OCI-M2 (cell line): ENCODE results near the gene MINDY3.
"Not testable (repeated sequence)": the region's sequence is repeated elsewhere in the genome, so short reads cannot be mapped to it uniquely, and the experiment has no call there.

ENCODE experiments used
- DNase-seq: peaks from one replicate; lab custom pipeline; 2025; ENCODE audit not compliant: unreplicated experiment; lab: John Stamatoyannopoulos, UW

The MINDY3 gene

DNA sequence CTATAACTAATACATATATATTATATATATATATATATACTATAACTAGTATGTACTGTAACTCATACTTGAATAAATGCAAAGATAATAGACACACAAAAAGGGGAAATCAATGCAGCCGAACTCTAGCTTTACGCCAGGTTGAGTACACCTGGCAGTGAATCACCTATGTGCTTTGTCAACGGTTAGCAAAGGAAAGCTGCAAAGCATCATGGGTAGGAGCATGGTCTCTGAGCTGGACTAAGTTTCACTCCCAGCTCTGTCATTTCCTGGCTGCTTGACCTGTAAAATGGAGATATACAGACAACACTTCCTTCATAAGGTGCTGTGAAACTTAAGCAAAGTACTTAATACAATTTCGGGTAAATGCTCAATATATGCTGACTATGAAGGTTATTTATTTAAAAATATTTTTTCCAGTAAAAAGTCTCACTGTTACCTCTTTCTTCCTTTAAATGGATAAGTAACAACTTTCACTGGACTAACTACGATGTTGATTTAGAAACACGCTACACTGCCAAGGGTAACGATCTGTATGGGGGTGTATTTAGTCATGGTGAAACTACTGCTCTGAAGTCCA lies 78.8 kb downstream of the MINDY3 start:
- no peak for DNase-seq

GRCh38 chr10:15780353-15781135 lies 79.8 kb downstream of the MINDY3 start:
- no peak for DNase-seq

GRCh38 chr10:15775513-15775912 lies 84.8 kb downstream of the MINDY3 start:
- no peak for DNase-seq

- not testable (repeated sequence) for DNase-seq
Observed at GRCh38 chr10:15774534-15774933, 85.8 kb downstream of the MINDY3 start.

GRCh38 chr10:15764892-15765454 lies 95.3 kb downstream of the MINDY3 start:
- no peak for DNase-seq

- no peak for DNase-seq
Observed at GRCh38 chr10:15763006-15763405, 97.3 kb downstream of the MINDY3 start.

- not testable (repeated sequence) for DNase-seq
Observed at GRCh38 chr10:15762239-15762638, 98.1 kb downstream of the MINDY3 start.

GRCh38 chr10:15761224-15761623 lies 99.1 kb downstream of the MINDY3 start:
- DNase-seq, result not testable (repeated sequence)

DNA sequence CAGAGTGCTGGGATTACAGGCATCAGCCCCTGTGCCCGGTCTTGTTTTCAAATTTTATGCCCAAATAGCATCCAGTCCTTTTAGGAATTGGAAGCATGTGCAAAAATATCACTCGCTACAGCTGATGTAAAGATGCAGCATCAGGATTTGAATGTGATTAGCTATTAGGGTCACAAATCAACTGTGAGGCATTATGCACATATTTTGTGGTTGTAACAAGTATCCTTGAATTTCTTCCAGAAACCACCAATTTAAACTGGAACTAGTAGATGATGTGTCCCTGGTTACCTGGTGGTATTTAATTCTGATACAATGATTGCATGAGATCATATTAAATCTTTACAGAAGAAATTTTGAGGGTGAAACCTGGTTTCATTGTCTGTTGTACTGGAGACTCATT lies 99.6 kb downstream of the MINDY3 start:
- DNase-seq, result no peak

DNA sequence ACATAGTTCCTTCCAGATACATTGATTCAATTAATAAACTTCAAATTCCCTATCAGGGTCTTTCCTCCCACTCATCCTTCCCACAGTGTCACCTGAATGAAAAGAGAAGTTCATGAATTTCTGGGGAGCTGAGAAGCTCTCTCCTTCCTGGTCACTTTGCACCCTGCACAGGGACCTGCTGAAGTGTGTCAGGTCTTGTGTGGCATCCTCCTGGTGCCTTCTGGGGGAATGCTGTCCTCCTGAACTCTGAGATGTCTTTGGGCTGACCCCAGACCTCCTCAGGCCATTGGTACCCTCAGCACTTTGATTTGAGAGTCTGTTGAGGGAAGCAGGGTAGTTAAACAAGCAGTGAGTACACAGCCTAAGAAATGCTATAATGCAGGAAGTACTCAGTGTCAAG lies 101.0 kb downstream of the MINDY3 start:
- DNase-seq, result no peak

- DNase-seq, result no peak
Observed at GRCh38 chr10:15758618-15759017, 101.7 kb downstream of the MINDY3 start.

GRCh38 chr10:15754937-15755336 lies 105.4 kb downstream of the MINDY3 start:
- DNase-seq, result no peak

DNA sequence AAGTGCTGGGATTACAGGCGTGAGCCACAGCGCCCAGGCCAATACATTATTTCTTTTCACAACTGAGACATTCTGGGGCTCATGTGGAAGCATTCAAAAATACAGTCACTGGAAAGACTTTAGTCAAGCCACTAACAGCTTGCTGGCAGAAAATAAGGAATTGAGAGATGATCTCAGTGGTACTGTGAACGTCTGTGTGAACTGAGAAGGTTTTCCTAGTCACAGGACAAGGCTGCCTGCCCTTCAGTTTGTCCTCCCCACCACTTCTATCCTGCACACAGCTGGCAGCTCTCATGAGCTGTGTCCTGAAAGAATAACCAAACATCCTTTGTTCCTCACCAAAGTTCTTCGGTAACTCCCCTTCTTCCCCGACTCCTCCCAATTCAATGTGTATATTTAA lies 109.3 kb downstream of the MINDY3 start:
- no peak for DNase-seq

GRCh38 chr10:15748126-15748525 lies 112.2 kb downstream of the MINDY3 start:
- no peak for DNase-seq

DNA sequence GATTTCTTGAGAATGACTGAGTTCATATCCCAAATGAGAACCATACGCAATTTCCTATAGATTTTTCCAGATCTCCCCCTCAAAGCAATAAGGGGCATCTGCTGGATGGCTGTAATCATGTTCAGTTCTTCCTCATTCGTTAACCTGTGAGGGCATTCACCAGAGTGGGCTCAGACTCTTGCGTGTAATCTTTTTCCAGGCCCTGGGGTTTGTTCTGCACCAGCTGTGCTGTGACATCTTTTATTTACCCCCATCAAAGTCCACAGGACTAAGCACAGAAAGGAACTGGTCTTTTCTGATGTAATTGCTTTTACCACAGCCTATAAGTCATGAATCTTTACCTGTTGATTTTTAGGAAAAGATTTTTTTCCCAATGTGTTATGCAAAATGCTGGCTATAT lies 112.7 kb downstream of the MINDY3 start:
- DNase-seq, result no peak

DNA sequence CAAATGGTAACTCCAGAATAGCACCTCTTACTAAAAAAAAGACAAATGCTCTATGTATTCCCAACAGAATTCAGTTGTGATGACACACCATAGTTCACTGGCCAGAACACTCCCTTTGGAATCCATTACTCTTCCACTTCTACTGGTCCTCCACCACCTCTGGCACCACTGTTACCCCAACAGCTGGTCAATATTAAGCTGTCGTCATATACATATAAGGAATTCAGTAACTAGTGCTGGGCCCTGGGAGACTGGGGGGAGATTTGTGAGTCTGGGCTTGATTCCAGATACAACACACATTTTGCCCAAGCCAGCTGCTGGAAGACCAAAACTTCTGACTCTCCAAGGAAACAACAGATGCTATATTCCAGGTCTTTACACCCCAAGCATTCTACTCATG lies 114.6 kb downstream of the MINDY3 start:
- DNase-seq, result no peak

DNA sequence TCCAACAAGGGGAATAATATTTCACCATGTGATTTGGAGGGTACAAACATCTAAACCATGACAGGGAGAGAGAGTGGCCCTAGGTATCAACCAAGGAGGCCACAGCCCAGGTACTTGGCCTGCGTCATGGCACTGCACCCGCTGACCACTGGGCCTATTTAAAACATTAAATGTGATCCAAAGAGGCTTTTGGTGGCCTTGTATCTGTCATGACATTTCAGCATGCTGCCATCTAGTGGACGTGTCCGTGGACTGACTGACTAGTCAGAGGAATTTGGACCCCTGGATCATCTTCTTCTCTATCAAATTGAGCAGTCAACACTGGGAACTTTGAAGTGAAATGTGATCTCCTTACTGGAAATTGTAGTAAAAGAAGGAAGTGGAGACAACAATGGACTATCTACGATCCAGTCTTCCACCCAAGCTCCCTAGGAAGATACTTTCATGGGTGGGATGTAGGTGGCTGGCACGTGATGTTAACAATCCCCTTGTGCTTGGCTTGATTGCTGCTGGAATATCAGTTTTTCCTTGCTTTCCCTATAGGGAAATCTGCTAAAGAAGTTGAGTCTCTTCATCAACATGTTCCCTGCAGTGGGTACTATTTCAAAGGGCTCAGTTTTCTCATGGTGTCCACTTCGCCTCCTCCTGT lies 116.0 kb downstream of the MINDY3 start:
- no peak for DNase-seq

- no peak for DNase-seq
Observed at GRCh38 chr10:15743443-15743842, 116.9 kb downstream of the MINDY3 start.

DNA sequence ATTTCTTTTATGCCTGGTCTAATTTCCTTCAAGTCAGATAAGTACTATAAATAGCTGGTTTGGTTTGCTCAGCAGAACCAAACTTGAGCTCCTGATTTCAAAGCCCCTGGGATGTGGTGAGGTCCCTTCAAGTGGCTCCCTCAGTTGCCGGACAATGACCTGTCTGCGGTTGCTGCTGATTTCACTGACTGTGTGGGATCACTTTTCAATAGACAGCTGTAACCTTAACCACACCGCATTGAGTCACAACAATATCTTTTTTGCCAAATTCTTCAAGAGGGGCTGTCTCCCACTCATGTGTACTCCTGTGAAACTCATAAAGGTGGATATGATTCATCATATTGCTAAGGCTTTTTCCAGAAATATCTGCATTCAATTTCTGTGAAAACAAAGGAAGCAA lies 117.5 kb downstream of the MINDY3 start:
- no peak for DNase-seq

GRCh38 chr10:15742102-15742501 lies 118.2 kb downstream of the MINDY3 start:
- DNase-seq, result no peak

DNA sequence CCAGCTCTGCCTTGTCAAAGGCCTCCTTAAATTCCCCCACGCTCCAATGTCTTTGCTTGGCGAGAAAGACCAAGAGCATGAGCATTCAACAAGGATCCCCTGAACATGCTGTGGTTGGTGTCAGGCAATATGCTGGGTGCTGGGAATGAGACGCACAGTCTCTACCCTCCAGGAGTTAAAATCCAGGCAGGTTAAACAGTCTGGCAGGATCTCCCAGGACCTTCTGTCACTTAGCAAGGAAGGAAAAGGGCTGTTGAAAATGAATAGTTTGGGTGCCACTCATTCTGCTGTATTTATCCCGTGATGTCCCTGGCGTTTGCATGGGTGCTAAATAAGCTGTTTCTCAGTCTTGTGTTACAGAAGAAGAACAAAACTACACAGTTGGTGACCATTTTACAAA lies 118.7 kb downstream of the MINDY3 start:
- DNase-seq, result no peak

- DNase-seq, result no peak
Observed at GRCh38 chr10:15740261-15740660, 120.0 kb downstream of the MINDY3 start.
